Tibial artery (tissue), 4 donors: ENCODE measurements around the gene CDK5.

Experiments used
- DNase-seq, 2 donors: peaks; one replicate each; pipeline ENCODE4 v3.0.0-alpha.2; 2019
- H3K27ac ChIP-seq, 2 donors: fragments of 200-600 bp; sonication (generic) in 1 of 2; 1 replicate in 1 of 2; 2 replicates in 1 of 2; pipeline ENCODE4 v1.5.1; 2018 to 2019; ENCODE audit warnings: mild to moderate bottlenecking in 1 of 2
- H3K27me3 ChIP-seq, 2 donors: fragments of 200-600 bp; sonication (generic) in 1 of 2; one replicate each; pipeline versions ENCODE4 v1.5.1 to v1.6.0; 2016 to 2019
- H3K36me3 ChIP-seq, 3 donors: fragments of 200-600 bp; sonication (generic) in 2 of 3; one replicate each; pipeline ENCODE4 v1.5.1; 2016 to 2019; ENCODE audit warnings: mild to moderate bottlenecking in 2 of 3
- H3K4me1 ChIP-seq, 4 donors: fragments of 200-600 bp; sonication (generic) in 2 of 4; 1 replicate in 3 of 4; 2 replicates in 1 of 4; pipeline ENCODE4 v1.5.1; 2016 to 2019
- H3K4me3 ChIP-seq, 2 donors: fragments of 200-600 bp; sonication (generic) in 1 of 2; 1 replicate in 1 of 2; 2 replicates in 1 of 2; pipeline ENCODE4 v1.5.1; 2018 to 2019; ENCODE audit warnings: mild to moderate bottlenecking in 2 of 2
- H3K9me3 ChIP-seq, 3 donors: fragments of 200-600 bp; sonication (generic) in 1 of 3; one replicate each; pipeline ENCODE4 v1.5.1; 2016 to 2019
- CTCF ChIP-seq, 2 experiments: fragments of 200-600 bp in 1 of 2; fragments of 450-650 bp in 1 of 2; IDR thresholded peaks; one replicate each; pipeline ENCODE4 v1.5.1; 2017 to 2019; ENCODE audit warnings: antibody characterized with exemption in 2 of 2, mild to moderate bottlenecking in 1 of 2, moderate library complexity in 1 of 2
- intact Hi-C: fragments of 100-400 bp; cut with DNase I; formaldehyde crosslinking; loops from one replicate; pipeline ENCODE4 v1.15.0; 2023; ENCODE audit warnings: low total_unique reads

CDK5 gene

GRCh38 chr7:151085691-151086620, 28.3 kb upstream of the CDK5 start, which contains the start of gene AGAP3:
TSS of gene AGAP3 (plus strand) at chr7:151086475. CDS start at chr7:151086742, 267 bp downstream.
- Histone ChIP-seq H3K36me3 (no peaks in the 10 kb centered on the region), H3K27me3 (no peaks in the 10 kb centered on the region), H3K27ac (peak within 1 kb of the TSS; percentile 82 to 86), H3K9me3 (no peaks in the 10 kb centered on the region), H3K4me3 (peak within 1 kb of the TSS; percentile 76 to 94), H3K4me1 (peaks cover 0 to 69% (median 46%) of the 10 kb centered on the region in 4 donors)
- no peak for TF ChIP-seq CTCF (IDR thresholded peaks at IDR 0.05)
- intact Hi-C loops = loop anchor here (2.0 kb wide), 2 partner anchors 25 to 27 kb away; partner anchors contain the start of gene SLC4A2
- DNase-seq = peak; percentile 89 to 96

- Histone ChIP-seq H3K27me3 (no peaks in the 10 kb centered on the region), H3K36me3 (no peaks in the 10 kb centered on the region), H3K4me3 (peak overlapping the region; percentile 76 to 94), H3K9me3 (no peaks in the 10 kb centered on the region), H3K4me1 (peaks cover 0 to 64% (median 47%) of the 10 kb centered on the region in 4 donors), H3K27ac (peak overlapping the region; percentile 82 to 84)
- intact Hi-C loops = no loop called here
- peak; percentile 16 to 67 for DNase-seq
- no peak for TF ChIP-seq CTCF (IDR thresholded peaks at IDR 0.05)
Observed at GRCh38 chr7:151085329-151085690, 27.6 kb upstream of the CDK5 start.

- H3K27ac ChIP-seq = peak overlapping the region; percentile 98 to 99
- intact Hi-C loops = no loop called here
- no peaks in the 10 kb centered on the region for H3K9me3 ChIP-seq
- DNase-seq = no peak
- no peaks in the 10 kb centered on the region for H3K36me3 ChIP-seq
- no peaks in the 10 kb centered on the region for H3K27me3 ChIP-seq
- TF ChIP-seq CTCF (IDR thresholded peaks at IDR 0.05) = no peak
- H3K4me1 ChIP-seq = peaks cover 0 to 64% (median 54%) of the 10 kb centered on the region in 4 donors
- peak overlapping the region; percentile 89 to 95 for H3K4me3 ChIP-seq
Observed at GRCh38 chr7:151083824-151084160, 26.1 kb upstream of the CDK5 start.

- H3K36me3 ChIP-seq = no peaks in the 10 kb centered on the region
- peak within 1 kb of the TSS; percentile 98 to 99 for H3K27ac ChIP-seq
- peaks cover 0 to 64% (median 56%) of the 10 kb centered on the region in 4 donors for H3K4me1 ChIP-seq
- intact Hi-C loops = no loop called here
- H3K27me3 ChIP-seq = no peaks in the 10 kb centered on the region
- no peak for TF ChIP-seq CTCF (IDR thresholded peaks at IDR 0.05)
- peak; percentile 82 to 91 for DNase-seq
- H3K9me3 ChIP-seq = no peaks in the 10 kb centered on the region
- peak within 1 kb of the TSS; percentile 89 to 95 for H3K4me3 ChIP-seq
Observed at GRCh38 chr7:151083071-151083823, 25.6 kb upstream of the CDK5 start, which contains the start of gene TMUB1. TSS of gene TMUB1 (minus strand) at chr7:151083493. CDS start at chr7:151082563, 930 bp downstream.

- no peaks in the 10 kb centered on the region for H3K27me3 ChIP-seq
- intact Hi-C loops = no loop called here
- peak overlapping the region; percentile 98 to 99 for H3K27ac ChIP-seq
- peak overlapping the region; percentile 89 to 95 for H3K4me3 ChIP-seq
- peak in 1 of 2 donors; percentile 70 for DNase-seq
- no peak for TF ChIP-seq CTCF (IDR thresholded peaks at IDR 0.05)
- H3K4me1 ChIP-seq = peaks cover 0 to 64% (median 53%) of the 10 kb centered on the region in 4 donors
- peaks cover 0 to 3% (median 2%) of the 10 kb centered on the region in 3 donors for H3K36me3 ChIP-seq
- no peaks in the 10 kb centered on the region for H3K9me3 ChIP-seq
Observed at GRCh38 chr7:151082141-151083070, 24.7 kb upstream of the CDK5 start.
